GM12875 (cell line): ENCODE results near the gene SNAPC4.

ENCODE experiments used
- H3K4me3 ChIP-seq: one replicate; pipeline ENCODE4 v1.5.1; 2011; ENCODE audit warnings: low read depth, low read length, control low read depth
- TF ChIP-seq, protein P1 (sequence below): IDR thresholded peaks from 2 replicates; pipeline ENCODE4 v1.5.1; 2011; ENCODE audit warnings: low read depth, mild to moderate bottlenecking, control low read depth, inconsistent platforms, low read length, moderate library complexity, borderline replicate concordance; ENCODE audit not compliant: insufficient read depth

SNAPC4 gene

DNA sequence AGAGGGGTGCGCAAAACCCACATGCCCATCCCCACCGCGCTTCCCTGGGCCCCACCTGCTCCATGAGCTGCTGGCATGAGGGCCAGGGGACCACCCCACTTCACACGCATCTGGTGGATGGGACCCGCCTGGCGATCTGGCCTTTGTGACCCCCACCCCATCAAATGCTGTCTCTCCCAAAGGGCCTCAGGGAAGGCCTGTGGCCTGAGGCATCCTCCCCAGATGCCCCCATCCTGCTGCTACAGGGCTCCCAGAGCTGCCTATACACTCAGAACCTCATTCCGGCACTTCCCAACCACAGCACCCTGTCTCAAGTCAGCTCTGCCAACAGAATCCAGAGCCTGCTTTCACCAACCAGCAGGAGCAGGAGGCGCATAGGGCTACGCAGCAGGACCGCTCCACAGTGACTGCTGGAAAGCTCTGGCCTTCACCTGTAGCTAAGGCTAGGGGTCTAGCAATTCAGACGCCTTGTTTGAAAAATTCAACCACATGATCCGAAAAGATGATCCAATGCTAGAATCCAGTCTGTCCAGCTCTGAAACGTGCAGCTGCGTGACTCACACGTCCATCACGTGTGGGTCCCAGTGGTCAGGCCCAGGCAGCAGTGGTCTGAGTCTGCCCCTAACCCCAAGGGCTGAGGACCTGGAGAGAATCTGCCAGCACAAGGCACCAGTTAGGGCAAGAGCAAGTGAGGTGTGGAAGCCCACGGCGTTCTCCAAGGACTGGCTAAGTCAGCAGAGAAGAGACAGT lies 1.4 kb upstream of the SNAPC4 start:
- no peak overlapping the region for H3K4me3 ChIP-seq
- TF ChIP-seq, protein P1, sequence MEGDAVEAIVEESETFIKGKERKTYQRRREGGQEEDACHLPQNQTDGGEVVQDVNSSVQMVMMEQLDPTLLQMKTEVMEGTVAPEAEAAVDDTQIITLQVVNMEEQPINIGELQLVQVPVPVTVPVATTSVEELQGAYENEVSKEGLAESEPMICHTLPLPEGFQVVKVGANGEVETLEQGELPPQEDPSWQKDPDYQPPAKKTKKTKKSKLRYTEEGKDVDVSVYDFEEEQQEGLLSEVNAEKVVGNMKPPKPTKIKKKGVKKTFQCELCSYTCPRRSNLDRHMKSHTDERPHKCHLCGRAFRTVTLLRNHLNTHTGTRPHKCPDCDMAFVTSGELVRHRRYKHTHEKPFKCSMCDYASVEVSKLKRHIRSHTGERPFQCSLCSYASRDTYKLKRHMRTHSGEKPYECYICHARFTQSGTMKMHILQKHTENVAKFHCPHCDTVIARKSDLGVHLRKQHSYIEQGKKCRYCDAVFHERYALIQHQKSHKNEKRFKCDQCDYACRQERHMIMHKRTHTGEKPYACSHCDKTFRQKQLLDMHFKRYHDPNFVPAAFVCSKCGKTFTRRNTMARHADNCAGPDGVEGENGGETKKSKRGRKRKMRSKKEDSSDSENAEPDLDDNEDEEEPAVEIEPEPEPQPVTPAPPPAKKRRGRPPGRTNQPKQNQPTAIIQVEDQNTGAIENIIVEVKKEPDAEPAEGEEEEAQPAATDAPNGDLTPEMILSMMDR, result no peak

- TF ChIP-seq, protein P1, result no peak
These were observed 563 bp downstream of the SNAPC4 start for GRCh38 chr9:136399176-136400037.

DNA sequence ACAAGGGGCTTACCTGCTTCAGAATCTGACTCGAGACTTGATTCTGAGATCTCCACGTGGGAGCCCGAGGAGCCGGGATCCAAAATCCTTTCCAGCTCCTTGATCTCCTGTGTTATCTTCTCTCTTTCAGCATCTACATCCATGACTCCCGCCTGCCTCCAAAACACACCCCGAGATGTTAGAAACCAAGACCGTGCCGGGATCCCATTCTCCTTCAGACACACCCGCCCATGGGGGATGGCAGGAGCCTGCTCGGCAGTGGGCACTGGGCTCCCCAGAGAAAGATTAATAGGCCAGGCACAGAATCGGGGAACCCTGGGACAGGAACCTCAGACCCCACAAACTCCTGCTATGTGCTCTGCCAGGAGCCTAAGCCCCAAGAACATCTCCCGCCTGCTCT lies 1.7 kb downstream of the SNAPC4 start:
- H3K4me3 ChIP-seq, result no peak overlapping the region
- TF ChIP-seq, protein P1, result no peak

More at GRCh38 chr9:136399176-136400037, 563 bp downstream of the SNAPC4 start:
- H3K4me3 ChIP-seq, result peak overlapping the region; percentile 96

DNA sequence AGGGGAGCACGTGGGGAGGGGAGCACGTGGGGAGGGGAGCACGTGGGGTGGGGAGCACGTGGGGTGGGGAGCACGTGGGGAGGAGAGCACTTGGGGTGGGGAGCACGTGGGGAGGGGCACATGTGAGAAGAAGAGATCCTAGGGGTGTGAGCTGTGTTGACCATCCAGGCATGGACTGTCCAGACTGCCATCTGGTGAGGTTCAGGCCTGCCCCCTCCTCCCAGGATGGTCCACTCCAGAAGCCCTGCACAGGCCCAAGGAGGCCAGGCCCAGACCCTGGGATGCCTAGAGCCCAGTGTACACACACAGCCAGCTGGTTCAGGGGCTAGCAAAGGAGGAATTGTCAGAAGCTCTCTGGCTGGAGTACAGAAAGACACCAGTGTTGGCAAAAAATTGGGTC lies 2.3 kb downstream of the SNAPC4 start:
- H3K4me3 ChIP-seq, result no peak overlapping the region

DNA sequence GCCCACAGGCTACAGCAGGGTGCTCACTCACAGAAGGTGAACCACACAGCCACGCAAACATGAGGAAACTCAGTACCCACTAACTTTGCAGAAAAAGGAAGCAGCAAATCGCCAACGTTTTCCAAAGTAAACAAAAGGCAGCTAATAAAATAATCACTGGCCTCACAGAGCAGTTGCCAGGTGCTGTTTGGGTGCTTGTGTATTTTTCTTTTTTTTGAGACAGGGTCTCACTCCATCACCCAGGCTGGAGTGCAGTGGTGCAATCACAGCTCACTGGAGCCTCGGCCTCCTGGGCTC lies 3.8 kb downstream of the SNAPC4 start:
- TF ChIP-seq, protein P1, result no peak
- no peak overlapping the region for H3K4me3 ChIP-seq

More for the DNA sequence above, 2.3 kb downstream of the SNAPC4 start:
- TF ChIP-seq, protein P1, result no peak

DNA sequence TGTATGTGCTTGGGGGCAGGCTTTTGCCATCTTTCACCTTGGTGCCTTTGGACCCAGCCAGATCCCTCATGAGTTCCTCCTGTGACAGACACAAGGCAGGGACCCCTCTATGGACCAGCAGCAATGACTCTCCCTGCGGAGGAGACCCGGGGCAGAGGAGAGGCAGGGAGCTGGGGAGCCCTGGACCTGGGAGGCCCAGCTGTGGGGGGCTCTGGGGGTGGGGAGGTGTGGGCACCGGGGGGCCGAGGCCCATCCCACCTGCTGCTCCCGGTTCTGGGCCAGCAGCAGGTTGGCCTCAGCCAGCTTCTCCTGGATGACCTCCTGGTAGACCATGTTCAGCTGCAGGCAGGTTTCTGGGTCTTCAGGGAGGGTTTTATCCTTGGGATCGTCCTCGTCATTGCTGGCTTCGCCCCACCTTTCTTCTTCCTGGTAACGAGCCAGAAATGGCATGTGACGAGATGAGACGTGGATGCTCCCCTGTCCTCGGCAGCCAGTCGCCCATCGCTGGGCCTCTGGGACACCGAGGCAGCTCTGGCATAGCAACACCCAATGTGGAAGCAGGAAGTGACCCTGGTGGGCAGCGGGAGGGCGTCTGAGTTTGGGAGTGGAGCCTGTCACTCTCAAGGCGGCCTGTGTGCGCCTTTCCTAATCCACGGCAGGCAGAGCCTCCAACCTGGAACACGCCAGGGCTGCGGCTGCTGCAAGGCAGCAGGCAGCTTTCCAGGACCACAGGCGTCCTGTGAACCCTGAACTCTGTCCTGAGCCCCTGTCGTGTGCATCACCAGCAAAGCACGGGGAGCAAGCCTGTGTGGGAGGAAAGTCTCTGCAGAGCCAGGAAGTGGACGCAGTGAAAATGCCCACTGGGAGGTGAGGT lies 4.4 kb downstream of the SNAPC4 start:
- no peak overlapping the region for H3K4me3 ChIP-seq
- TF ChIP-seq, protein P1, result no peak
